Activated CD4-positive, alpha-beta T cell treated with anti-CD3 and anti-CD28 coated beads, Interleukin-2, Interleukin-4, amounts not matched to agents 100 ng/mL and 50 ng/mL, durations not matched to agents 16 hours and 8 hours (primary cell): ENCODE results near the gene GJB5.
"Not testable (repeated sequence)": the region's sequence is repeated elsewhere in the genome, so short reads cannot be mapped to it uniquely, and the experiment has no call there.

Experiments used
- DNase-seq: peaks from one replicate; pipeline ENCODE4 v3.0.0-alpha.2; 2020; ENCODE audit warnings: low spot score

The GJB5 gene

GRCh38 chr1:34745666-34746065 is 9.2 kb upstream of the GJB5 start:
- DNase-seq = no peak

- no peak for DNase-seq
Observed at GRCh38 chr1:34746101-34746500, 8.7 kb upstream of the GJB5 start.

GRCh38 chr1:34746785-34747637 is 7.8 kb upstream of the GJB5 start:
- no peak for DNase-seq

- no peak for DNase-seq
Observed at GRCh38 chr1:34747638-34747941, 7.3 kb upstream of the GJB5 start.

GRCh38 chr1:34749992-34750391 is 4.9 kb upstream of the GJB5 start:
- DNase-seq = no peak

- DNase-seq = no peak
Observed at GRCh38 chr1:34750610-34751009, 4.2 kb upstream of the GJB5 start.

GRCh38 chr1:34753163-34753562 is 1.7 kb upstream of the GJB5 start:
- no peak for DNase-seq

- no peak for DNase-seq
Observed at GRCh38 chr1:34755961-34756360, 1.1 kb downstream of the GJB5 start.

GRCh38 chr1:34757386-34757785 is 2.5 kb downstream of the GJB5 start:
- DNase-seq = no peak

- no peak for DNase-seq
Observed at GRCh38 chr1:34758751-34759150, 3.9 kb downstream of the GJB5 start.

- DNase-seq = no peak
Observed at GRCh38 chr1:34759503-34760357, 4.9 kb downstream of the GJB5 start, which contains the start of gene GJB4. TSS of gene GJB4 (plus strand) at chr1:34759740. CDS start at chr1:34761255, 1,515 bp downstream.

GRCh38 chr1:34761176-34761761 is 6.4 kb downstream of the GJB5 start:
- DNase-seq = no peak

GRCh38 chr1:34761776-34762307 is 7.0 kb downstream of the GJB5 start:
- DNase-seq = no peak

GRCh38 chr1:34762474-34763141 is 7.8 kb downstream of the GJB5 start:
- DNase-seq = no peak

GRCh38 chr1:34763142-34763781 is 8.4 kb downstream of the GJB5 start:
- no peak for DNase-seq

GRCh38 chr1:34768856-34769255 is 14.0 kb downstream of the GJB5 start:
- no peak for DNase-seq

GRCh38 chr1:34770891-34771504 is 16.2 kb downstream of the GJB5 start:
- no peak for DNase-seq

GRCh38 chr1:34771573-34772371 is 16.9 kb downstream of the GJB5 start:
- no peak for DNase-seq

- not testable (repeated sequence) for DNase-seq
Observed at GRCh38 chr1:34773114-34773513, 18.3 kb downstream of the GJB5 start.

GRCh38 chr1:34774957-34775356 is 20.1 kb downstream of the GJB5 start:
- DNase-seq = no peak
